Measurements from ENCODE around the gene CAVIN2. TPM values are rescaled to one million over a fixed set of nuclear protein-coding genes. Genes with fewer than 3 reads are reported as not detected.
"Not testable (repeated sequence)": the region's sequence is repeated elsewhere in the genome, so short reads cannot be mapped to it uniquely, and the experiment has no call there.

CAVIN2 gene
- total and polyA plus RNA-seq, 4 donors: 55.1 to 160 (median 104) TPM

- Histone ChIP-seq H3K27ac (ENCODE audit: low read depth in 1 of 2, low read length in 1 of 2) (no peak overlapping the region), H3K9ac (ENCODE audit: insufficient read depth in 1 of 2, low read length in 2 of 2) (no peak overlapping the region), H3K27me3 (ENCODE audit: control insufficient read depth in 3 of 3, insufficient read depth in 3 of 3, low read length in 2 of 3) (no peaks in the 10 kb centered on the region), H3K36me3 (ENCODE audit: control insufficient read depth in 4 of 4, insufficient read depth in 4 of 4, low read length in 4 of 4) (no peaks in the 10 kb centered on the region), H3K4me3 (no peak overlapping the region), H3K9me3 (ENCODE audit: control insufficient read depth in 4 of 4, insufficient read depth in 3 of 4, low read length in 3 of 4) (peaks cover 0 to 4% (median under 1%) of the 10 kb centered on the region in 4 donors), H3K4me1 (ENCODE audit: control insufficient read depth in 5 of 5, insufficient read depth in 5 of 5, low read length in 5 of 5) (no peaks in the 10 kb centered on the region)
- 8 to 15% methylated on average over 1 of the region's 1 CpG for WGBS, 2 donors
- DNase-seq (no peak), ATAC-seq (ENCODE audit: insufficient read depth, low FRiP score) (no peak)
- TF ChIP-seq CTCF (IDR thresholded peaks at IDR 0.05; ENCODE audit: control extremely low read depth, extremely low read depth): no peak
Observed at GRCh38 chr2:191786694-191787093, 60.2 kb downstream of the CAVIN2 start.

DNA sequence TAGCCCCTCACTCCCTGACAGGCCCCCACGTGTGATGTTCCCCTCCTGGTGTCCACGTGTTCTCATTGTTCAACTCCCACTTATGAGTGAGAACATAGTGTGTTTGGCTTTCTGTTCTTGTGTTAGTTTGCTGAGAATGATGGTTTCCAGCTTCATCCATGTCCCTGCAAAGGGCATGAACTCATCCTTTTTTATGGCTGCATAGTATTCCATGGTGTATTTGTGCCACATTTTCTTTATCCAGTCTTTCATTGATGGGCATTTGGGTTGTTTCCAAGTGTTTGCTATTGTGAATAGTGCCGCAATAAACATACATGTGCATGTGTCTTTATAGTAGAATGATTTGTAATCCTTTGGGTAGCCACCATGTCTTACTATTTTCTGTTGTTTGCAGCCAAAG is 61.2 kb downstream of the CAVIN2 start:
- H3K9me3 ChIP-seq (ENCODE audit: control insufficient read depth in 4 of 4, insufficient read depth in 3 of 4, low read length in 3 of 4); ATAC-seq (ENCODE audit: insufficient read depth, low FRiP score); H3K4me3 ChIP-seq; H3K27me3 ChIP-seq (ENCODE audit: control insufficient read depth in 3 of 3, insufficient read depth in 3 of 3, low read length in 2 of 3); DNase-seq; H3K27ac ChIP-seq (ENCODE audit: low read depth in 1 of 2, low read length in 1 of 2); H3K4me1 ChIP-seq (ENCODE audit: control insufficient read depth in 5 of 5, insufficient read depth in 5 of 5, low read length in 5 of 5); H3K36me3 ChIP-seq (ENCODE audit: control insufficient read depth in 4 of 4, insufficient read depth in 4 of 4, low read length in 4 of 4); H3K9ac ChIP-seq (ENCODE audit: insufficient read depth in 1 of 2, low read length in 2 of 2): not testable (repeated sequence)
- WGBS, 2 donors: 94 to 95% methylated on average over 3 of the region's 3 CpGs

Other genes starting within 250 kb of the CAVIN2 start
- 10 to 100 TPM; 35.9 to 62.3 TPM for gene NABP1, start 169.0 kb downstream of the CAVIN2 start, total RNA-seq
- gene NABP1, start 169.0 kb downstream of the CAVIN2 start, polyA plus RNA-seq: 10 to 100 TPM; 22.5 to 66.3 TPM

Measured in lung (tissue), 12 donors.